Left lobe of liver (tissue), 2 donors: Measurements from ENCODE around the gene SPDL1. TPM values are rescaled to one million over a fixed set of nuclear protein-coding genes. Genes with fewer than 3 reads are reported as not detected.
"Not testable (repeated sequence)": the region's sequence is repeated elsewhere in the genome, so short reads cannot be mapped to it uniquely, and the experiment has no call there.

Experiments
- ATAC-seq: fragments of 200-7000 bp; cut with Tn5 transposase; one replicate; pipeline ENCODE4 v1.9.1; 2020; ENCODE audit warnings: mild to moderate bottlenecking, moderate library complexity
- DNase-seq: peaks from one replicate; pipeline ENCODE4 v3.0.0-alpha.2; 2020; ENCODE audit warnings: low spot score
- total RNA-seq: library from RNA; stranded (reverse); gene quantifications from one replicate; pipeline ENCODE4 v1.2.1, GENCODE V29; 2021
- donor health status: DM: no; HTN: no; CAD: no; lungs with moderate emphysema.
- donor health status: DM: no; HTN: yes; CAD: no.

SPDL1 gene
- total RNA-seq, 1 donor from 2014 or later: 1.8 TPM

DNA sequence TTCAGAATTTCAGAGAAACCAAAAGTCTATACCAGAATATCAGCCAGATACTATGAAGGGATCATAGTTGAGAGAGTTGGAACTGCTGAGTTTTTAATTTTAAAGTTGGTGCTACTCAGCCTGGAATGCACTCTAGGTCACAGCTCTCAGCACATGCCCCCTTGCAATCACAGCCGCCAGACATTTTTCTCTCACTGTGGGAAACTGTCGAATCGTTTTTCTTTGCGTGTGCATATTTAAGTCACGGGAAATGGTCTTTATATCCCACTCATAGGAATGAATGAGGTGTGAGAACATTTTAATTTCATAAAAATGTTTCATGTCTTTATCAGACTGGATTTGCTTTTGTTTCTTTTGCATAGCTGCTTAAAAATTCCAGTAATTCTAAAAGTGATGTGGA lies 12.2 kb upstream of the SPDL1 start:
- DNase-seq (no peak), ATAC-seq (no peak)

DNA sequence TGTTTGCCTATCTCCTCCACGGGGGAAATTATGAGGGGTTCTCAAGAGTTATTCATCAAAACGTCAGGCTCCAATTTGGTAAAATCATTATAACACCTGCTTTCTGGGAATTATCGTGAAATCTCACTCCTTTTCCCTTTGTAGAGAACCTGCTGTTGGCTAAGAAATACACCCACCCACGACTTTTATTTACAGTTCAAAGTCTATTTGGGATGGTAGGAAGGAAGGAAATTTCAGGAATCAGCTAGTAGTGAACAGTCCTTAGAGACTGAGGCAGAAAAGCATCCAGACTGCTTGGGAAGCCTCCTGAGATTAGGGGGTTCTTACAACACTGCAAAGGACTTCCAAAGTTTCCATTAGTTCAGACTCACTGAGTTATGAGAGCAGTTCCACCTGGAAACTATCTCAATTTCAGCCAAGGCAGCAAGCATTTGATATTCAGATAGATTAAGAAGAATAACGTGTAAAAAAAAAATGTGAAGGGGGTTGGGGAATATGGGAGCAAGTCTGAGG lies 9.4 kb upstream of the SPDL1 start:
- ATAC-seq (no peak), DNase-seq (no peak)

DNA sequence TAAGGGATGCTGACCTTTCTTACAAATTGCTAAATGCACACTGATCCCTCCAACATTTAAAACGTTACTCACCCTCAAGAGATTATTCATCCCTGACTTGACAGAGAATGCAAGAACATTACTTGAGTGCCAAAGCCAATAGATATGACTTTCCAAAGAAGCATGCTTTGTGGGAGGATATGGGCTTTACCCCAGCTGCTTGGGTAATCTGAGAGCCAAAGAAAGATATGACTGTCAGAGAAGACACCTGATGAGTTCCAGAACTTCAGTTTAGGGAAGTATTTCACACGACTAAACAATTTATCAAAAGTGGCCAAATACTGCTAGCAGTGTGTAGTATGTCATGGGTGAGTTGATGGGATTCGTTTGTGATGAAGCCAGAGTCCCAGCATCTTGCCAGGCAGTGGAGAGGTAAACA lies 7.4 kb upstream of the SPDL1 start:
- no peak for ATAC-seq
- no peak for DNase-seq

DNA sequence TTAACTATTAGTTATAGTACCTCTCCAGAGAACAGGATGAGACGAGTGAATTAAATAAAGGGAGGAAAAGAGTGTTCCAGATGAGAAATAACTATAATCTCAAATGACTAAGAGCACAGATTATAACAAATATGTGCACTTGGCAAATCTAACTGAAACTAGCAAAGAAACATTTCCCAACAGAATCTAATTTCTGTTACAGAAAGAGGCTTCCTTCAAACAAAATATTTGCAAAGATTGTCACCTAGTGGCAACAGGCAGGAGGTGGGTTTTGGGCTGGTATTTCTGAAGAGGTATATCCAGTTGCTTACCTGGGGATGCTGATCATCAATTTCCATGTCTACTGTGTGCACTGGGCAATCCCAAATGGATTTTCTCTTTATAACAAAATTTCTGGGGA lies 5.6 kb upstream of the SPDL1 start:
- DNase-seq: no peak
- no peak for ATAC-seq

DNA sequence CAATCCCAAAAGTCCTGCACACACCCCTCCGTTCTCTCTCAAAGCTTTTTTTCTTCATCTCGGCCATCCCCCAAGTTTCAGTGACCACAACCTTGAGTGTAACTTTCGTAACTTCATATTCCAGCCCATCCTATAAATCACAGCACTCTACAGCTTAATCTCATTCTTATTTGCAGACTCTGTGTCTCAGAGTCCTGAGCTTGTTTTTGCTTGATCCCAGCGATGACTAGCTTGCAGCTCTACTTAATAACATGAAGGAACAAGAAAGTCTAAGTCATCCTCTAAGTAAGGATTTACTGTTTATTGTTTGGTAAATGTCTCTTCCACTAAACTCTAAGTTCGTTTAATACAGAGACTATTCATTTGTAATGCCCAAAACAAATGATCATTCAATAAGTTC lies 2.6 kb upstream of the SPDL1 start:
- no peak for ATAC-seq

DNA sequence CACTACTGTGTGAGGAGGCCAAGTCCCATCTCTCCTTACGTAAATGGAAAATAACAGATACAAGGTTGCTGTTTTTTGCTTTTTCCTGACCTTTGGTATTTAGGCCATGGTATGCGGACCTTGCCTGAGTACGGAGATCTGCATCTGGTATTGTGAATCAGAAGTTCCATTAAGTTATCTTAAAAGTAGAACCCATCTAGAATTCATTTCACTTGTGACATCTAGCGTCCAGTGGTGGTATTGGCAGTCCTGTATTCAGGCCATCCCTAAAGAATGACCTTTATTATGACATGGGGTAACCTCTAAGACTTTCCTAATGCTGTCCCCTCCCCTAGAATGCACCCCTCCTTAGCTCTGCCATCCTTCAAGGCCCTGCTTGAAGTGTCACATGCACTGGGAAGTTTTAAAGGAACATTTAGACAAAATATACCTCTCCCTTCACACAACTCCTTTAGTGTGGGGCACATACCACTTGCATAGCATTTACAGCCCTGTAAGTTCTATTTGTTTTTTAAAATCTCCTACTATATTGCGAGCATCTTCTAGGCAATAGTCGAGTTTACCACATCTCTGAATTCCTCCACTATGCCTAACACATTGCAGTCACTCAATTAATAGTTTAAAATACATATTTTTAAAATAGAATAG lies 1.9 kb upstream of the SPDL1 start:
- ATAC-seq: peak; percentile 62
- peak; percentile 46 for DNase-seq

More for the DNA sequence above, 2.6 kb upstream of the SPDL1 start:
- DNase-seq: no peak

DNA sequence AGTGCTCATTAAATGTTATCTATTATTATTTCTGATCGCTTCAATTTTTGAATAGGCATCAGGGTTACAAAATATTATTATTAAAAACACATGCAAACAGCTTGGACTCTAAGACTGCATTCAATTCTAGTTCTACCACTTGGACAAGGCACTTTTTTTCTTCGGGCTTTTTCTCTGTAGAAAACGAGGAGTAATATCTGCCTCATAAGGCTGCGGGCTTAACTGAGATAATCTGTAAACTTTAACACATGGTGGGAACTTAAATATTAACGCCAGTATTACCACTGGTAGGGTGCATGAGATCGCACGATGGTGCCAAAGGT lies 511 bp upstream of the SPDL1 start:
- peak; percentile 56 for ATAC-seq
- no peak for DNase-seq

DNA sequence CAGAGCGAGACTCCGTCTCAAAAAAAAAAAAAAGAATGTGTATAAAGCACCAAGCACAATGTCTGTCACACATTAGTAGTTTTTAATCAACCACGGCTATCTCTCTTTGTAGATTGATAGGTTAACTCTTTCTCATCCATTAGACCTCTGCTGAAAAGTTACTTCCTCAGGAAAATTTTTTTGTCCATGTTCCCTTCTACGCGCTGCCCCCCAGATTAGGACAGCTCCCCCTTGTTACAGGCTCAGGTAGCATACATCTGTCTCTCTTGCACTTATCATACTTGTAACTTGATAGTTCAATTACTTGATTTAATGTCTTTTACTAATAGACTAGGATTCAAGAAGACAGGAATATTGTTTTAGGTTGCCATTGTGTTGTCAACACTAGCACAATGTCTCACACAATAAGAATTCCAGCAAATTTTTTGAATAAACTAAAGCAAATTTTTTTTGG lies 1.5 kb downstream of the SPDL1 start:
- ATAC-seq (no peak), DNase-seq (no peak)

DNA sequence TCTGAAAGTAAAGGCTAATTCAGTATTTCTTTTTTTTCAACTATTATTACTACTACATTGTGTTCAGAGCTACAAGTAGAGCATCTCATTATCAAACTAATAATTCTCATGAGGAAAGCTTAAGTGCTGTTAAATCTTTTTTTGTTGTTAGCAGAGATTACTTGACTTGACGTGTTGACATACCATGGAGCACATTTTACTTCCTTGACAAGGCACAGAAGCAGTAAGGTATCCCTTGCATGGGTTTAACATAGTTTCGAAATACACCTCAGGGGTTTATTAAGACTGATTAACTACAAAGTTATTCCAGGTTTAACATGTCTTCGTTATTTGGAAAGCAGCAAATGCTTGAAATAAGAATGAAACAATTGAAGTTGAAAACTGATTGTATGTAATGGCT lies 7.0 kb downstream of the SPDL1 start:
- no peak for ATAC-seq

DNA sequence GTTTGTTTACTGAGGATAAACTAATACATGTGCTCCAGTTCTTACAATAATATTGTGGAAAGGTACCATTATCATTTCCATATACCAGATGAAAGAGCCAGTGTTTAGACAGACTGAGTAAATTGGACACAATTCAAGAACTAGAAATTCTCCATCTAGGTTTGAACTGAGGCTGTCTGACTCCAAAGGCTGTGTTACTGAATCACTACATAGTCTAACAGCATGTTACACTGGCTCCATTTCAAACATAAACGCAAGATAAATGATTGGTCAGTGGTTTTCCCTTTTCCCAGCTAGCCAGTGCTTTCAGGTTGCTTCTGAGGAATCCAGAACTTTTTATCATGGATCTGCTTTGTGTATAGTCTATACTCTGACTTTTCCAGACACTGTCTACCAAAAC lies 8.1 kb downstream of the SPDL1 start:
- DNase-seq (no peak), ATAC-seq (no peak)

More for the DNA sequence above, 7.0 kb downstream of the SPDL1 start:
- no peak for DNase-seq

DNA sequence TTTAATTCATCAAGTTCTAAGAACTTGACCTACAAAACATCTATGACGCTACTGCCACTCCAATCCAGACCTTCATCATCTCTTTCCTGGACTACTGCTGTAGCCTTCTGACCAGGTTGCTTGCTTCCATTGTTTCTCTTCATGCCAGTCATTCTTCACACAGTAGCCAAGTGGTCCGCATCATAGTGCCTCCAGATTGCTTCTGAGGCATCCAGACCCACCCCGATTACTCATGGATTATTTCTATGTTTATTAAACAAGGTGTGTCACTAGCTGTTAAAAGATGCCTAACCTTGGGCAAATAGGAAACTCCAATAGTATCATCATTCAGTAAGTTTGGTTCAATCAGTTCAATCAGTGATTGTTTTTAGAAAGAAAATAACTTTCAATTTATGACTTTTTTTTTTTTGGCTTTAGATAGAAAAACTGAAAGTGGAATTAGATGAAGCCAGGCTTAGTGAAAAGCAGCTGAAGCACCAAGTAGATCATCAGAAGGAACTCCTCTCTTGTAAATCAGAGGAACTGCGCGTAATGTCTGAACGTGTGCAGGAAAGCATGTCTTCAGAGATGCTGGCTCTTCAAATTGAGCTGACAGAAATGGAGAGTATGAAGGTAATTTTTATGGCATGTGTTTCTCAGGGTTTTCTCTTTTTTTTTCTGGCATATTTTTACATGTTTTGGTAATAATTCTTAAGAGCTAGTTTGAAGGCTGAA lies 9.5 kb downstream of the SPDL1 start:
- DNase-seq (no peak), ATAC-seq (no peak)

DNA sequence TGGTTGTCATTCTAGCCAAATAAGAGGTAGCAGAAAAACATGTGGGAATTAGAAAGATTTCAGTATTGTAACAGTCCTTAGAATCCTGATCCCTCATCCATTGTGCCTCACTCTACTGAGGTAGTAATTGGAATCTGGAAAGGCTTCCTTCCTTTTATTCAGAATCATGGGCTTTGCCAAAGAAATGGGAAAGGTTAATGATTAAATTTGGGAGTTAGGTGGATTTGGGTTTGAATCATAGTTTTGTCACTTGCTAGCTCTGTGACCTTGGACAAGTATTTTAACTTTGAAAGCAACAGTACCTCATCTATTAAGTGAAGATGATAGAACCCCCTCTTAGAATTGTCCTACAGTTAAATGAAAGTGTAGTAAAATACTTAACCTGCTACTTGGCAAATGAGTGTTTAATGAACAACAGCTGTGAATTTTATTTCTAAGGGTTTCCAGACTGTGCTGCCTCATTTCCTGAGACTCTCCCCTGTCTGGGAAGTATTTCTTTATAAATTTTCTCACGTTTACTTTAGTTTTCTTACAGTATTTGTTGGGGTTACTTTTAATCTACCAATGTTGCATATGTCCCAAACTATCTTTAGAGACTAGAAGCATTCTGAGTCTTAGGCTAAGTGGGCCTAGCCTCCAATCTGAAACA lies 11.7 kb downstream of the SPDL1 start:
- no peak for DNase-seq
- ATAC-seq: no peak

DNA sequence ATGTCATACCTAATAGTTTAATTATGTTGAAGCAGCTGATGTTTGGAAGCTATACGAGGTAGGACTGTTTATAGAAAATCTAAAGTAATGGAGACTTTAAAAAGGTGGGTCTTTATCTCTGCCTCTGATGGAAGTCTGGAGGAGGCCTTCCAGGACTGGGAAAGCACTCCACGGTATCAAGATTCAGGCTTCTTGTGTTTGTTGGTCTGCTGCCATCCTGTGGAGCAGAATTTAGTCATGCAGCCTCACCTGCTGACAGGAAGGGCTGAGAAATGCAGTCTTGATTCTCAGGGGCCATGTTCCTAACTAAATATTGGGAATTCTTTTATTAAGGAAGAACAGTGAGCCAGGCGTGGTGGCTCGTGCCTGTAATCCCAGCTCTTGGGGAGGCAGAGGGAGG lies 15.9 kb downstream of the SPDL1 start:
- DNase-seq (no peak), ATAC-seq (no peak)

DNA sequence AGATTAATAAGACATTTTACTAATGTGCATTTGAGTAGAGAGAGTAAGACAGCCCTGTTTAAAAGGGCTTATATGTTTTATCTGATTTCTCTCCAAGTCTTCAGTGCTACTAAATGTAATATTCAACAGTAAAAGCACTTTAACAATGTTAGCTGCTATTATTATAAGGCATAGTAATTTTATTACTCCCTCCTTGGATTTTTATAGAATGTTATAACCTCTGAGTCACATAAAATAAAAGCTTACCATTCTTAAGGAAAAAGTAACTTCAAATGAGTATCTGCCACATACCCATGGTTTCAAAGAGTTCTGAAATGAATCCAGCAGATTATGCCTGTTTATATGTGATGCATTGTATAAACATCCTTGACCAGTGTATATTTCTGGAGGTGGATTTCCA lies 19.0 kb downstream of the SPDL1 start:
- DNase-seq (no peak), ATAC-seq (no peak)

DNA sequence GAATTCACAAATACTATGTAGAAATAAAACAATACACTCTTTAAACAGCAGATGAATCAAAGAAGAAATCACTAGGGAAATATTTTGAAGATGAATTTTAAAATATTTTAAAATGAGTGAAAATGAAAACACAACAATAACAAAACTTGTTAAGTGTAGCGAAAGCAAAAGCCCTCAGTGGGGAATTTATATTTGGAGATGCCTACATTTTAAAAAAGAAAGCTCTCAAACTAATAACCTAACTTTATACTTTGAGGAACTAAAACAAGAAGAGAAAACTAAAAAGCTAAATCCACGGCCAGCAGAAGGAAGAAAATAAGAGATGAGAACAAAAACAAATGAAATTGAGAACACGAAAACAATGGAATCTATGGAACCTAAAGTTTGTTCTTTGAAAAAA lies 22.7 kb downstream of the SPDL1 start:
- ATAC-seq (no peak), DNase-seq (no peak)

DNA sequence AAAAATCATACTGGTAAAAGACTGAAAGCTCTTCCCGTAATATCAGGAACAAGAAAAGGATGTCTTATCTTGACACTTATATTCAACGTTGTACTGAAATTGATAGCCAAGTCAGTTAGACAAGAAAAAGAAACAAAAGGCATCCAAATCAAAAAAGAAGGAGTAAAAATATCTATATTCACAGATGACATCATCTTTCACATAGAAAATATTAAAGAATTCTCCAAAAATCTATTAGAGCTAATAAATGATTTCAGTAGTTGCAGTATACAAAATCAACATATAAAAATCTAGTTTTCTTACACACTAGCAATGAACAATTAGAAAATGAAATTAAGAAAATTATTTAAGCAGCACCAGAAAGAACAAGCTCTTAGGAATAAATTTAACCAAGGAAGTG lies 24.3 kb downstream of the SPDL1 start:
- no peak for DNase-seq
- ATAC-seq: no peak

DNA sequence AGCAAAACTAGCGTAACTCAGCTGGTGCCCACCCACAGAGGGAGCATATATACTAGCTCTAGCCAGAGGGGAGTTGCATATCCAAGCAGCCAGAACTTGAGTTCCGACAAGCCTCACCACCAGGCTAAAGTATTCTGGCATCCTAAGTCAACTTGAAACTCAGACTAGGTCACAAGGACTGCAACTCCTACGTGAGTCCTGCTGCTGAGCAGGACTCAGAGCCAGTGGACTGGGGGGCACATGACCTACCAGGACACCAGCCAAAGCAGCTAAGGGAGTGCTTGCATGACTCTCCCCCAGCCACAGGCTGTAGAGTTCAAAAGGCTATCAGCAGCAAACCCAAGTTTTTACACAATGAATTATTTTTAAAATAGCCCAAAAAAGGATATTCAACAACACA lies 26.1 kb downstream of the SPDL1 start:
- no peak for DNase-seq
- ATAC-seq: no peak

DNA sequence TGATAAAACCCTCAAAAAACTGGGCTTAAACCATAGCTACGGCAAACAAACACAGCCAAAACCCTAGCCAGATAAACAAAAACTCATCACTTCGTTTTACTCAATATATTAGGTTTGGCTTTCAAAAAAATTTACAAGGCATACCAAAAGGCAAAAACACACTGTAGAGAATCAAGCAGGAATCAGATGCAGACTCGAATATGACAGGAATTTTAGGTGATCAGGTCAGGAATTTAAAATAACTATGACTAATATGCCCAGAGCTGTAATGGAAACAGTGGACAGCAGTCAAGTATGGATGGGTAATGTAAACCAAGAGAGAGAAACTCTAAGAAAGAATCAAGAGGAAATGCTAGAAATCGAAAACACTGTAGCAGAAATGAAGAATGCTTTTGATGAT lies 27.0 kb downstream of the SPDL1 start:
- DNase-seq: no peak
- no peak for ATAC-seq

DNA sequence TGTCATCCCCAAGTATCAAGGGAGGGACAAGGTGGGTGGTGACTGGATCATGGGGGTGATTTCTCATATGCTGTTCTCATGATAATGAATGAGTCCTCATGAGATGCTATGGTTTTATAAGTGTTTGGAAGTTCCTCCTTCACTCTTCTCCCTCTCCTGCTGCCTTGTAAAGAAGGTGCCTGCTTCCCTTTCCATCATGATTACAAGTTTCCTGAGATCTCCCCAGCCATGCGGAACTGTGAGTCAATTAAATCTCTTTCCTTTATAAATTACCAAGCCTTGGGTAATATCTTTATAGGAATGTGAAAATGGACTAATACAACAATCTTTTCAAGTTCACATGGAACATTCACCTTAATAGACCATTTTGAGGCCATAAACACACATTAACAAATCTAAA lies 32.0 kb downstream of the SPDL1 start:
- DNase-seq: no peak

DNA sequence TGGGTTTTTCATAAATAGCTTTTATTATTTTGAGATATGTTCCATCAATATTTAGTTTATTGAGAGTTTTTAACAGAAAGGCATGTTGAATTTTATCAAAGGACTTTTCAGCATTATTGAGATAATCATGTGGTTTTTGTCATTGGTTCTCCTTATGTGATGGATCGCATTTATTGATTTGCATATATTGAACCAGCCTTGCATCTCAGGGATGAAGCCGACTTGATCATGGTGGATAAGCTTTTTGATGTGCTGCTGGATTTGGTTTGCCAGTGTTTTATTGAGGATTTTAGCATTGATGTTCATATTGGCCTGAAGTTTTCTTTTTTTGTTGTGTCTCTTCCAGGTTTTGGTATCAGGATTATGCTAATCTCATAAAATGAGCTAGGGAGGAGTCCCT lies 40.7 kb downstream of the SPDL1 start:
- DNase-seq, ATAC-seq: not testable (repeated sequence)

More for the DNA sequence above, 32.0 kb downstream of the SPDL1 start:
- no peak for ATAC-seq

DNA sequence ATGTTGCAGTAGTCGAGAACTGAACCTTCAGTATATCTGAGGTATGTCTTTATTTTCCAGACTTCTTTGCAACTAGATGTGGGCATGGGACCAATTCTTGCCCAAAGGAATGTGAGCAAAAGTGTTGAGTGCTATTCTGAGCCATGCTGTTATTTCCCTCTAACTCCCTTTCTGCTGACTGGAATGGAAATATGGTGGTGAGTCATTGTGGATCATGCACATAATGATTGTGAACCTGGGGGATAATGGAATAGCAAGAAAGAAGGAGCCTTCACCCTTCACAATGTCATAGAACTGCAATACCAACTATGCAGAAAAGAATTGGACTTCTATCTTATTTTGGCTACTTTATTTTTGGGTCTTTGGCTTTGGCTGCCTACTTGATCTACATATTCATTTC lies 43.2 kb downstream of the SPDL1 start:
- DNase-seq (no peak), ATAC-seq (no peak)

DNA sequence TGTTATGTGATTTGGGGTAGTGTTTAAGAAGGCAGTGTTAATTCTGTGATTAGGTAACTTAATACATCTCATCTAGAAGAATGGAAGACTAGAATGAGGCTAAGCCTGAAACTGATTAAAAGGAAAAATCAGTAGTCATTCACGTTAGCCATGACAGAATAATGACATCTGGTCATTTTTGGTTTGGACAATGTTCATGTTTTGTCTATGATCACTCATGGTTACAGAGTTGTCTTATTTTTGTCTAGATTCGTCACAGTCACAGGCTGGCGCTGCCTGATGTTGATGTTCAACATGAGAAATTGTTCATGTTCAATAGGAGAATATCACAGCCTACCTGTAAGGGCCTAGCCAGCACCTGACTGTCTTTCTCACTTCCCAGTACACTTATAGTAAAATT lies 44.0 kb downstream of the SPDL1 start:
- DNase-seq: no peak
- no peak for ATAC-seq
